ENCODE results near the gene NBL1.
"Not testable (repeated sequence)": the region's sequence is repeated elsewhere in the genome, so short reads cannot be mapped to it uniquely, and the experiment has no call there.

The NBL1 gene

DNA sequence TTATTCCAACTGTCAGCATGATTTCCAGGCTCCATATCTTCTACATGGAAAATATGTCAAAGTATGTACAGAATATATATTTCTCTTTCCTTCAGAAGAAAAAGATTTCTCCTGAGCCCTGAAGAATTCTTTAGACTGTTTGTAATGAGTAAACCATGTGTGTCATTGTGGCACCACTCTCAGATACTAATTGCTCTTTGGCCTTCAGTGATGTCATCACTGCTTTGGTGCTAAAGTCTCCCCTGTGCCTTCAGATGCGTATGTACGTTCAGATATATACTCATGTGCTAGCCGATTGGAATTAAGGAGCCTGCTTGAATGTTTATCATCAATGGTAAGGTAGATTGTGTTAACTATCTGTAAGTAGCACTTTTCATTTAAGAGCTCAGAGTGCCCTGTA, 20.6 kb upstream of the NBL1 start:
- DNase-seq, result no peak

DNA sequence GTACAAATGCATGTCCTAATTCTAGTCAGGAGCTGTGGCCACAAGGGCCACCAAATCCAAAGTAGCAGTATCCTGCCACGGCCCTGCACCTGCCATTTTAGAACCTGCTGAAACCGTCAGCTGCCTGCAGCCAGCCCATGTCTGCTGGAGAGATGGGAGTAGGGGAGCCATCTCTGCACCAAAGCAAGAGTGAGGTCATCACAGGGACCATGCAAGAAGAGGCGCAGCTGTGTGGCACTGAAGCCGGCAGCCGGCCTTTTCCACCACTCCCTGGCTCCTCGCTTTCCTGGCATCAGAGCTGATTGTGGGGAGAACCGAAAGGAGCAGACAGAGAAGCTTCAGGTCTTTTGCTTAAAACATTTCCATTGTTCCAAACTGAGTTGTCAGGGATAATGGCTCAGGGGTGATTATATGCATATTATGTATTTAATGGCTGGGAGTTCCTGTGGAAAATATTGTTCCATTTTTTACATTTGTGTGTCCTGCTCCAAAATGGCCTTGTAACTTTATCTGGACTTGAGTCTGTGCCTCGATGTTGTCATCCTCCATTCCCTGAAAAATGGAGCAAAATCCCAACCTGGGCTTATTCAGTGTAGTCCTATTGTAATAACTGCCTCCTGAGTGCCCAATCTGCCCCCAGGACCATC, 18.7 kb upstream of the NBL1 start:
- no peak for DNase-seq

DNA sequence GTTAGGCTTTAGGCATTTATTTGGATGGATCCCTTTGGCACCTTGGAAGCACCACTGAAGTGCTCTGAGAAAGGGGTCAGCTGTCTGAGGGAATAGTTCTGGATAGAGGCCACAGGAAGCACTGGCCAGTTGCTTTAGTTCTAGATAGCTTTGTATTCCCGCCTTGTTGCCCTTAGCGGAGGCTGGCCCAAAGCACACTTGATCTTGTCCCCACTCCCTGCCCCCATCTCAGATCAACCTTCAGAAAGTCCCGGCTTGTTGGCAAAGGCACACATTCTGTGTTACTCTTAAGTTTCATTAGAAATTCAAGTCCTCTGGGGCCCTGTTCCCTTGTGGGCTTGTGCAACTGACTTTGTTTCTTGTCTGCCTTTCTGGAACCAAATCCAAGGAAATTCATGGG, 15.2 kb upstream of the NBL1 start:
- no peak for DNase-seq

DNA sequence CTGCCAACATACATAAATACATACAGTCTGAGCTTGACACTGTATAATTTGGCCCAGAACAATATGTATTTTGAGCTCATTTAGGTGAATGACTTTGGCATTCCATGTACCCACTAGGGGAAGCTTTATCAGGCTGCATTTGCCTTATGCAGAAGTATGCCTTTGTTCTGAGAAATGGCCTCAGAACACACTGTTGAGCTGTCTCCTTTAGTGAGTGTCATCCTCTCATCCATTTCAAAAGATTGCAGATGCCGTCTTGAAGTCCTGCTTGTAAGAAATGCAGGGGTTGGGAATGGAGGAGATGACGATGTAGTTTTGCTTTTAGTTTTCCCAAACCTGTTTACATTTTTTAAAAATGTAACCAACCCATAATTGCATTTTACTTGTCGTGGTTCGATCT, 14.8 kb upstream of the NBL1 start:
- no peak for DNase-seq

DNA sequence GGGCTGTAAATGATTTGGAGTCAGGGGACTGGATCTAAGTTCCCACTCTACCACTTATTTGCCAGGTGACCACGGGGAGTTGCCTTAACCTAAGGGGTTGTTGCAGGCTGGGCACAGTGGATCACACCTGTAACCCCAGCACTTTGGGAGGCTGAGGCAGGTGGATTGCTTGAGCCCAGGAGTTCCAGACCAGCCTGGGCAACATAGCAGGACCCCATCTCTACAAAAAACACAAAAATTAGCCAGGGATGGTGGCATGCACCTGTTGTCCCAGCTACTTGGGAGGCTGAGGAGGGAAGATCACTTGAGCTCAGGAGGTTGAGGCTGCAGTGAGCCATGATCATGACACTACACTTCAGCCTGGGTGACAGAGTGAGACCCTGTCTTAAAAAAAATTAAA, 13.9 kb upstream of the NBL1 start:
- DNase-seq, result not testable (repeated sequence)

DNA sequence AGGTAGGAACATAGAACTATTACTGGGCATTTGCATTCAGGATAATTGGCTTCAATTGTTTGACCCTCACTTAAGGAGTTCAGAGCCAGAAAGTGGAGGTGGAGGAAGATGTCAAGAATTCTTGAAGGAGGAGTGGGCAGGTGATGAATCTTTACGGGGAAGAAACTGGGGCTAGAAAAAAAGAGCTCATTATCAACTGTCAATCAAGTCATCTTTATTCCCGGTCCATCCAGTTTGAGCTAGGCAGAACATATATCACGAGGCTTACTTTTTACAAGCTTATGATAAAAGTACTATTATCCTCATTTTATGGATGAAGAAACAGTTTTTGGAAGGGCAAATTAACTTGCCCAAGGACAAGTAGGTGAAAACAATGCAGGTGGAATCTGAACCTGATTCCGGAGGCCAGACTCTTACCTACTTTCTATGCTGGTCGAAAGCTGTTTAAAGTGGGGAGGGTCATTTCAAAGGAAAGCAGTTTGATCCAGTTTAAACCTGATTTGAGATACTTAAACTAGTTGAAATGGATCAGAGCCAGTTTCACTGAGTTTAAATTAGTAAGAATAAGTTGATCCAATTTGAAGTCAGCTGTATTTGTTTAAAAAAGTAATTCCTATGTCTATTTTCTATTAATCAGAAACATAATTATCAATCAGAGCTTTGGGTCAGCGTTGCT, 13.3 kb upstream of the NBL1 start:
- no peak for DNase-seq

DNA sequence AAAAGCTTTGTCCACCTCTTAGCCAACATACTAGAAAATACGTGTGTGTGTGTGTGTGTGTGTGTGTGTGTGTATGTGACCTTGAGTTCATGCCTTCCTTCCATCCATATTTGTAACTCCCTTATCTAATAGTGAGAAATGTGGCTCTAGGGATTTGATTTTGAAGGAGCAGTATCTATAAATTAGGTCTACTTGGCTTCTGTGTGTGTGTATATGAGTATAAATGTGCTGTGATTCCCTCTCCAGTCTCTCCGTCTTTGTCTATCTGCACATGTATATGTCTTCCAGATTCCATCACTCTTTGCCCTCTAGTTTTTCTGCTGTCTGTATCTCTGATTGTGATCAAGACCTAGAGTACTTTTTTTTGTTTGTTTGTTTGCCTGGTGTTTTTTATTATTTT, 11.9 kb upstream of the NBL1 start:
- DNase-seq, result no peak

DNA sequence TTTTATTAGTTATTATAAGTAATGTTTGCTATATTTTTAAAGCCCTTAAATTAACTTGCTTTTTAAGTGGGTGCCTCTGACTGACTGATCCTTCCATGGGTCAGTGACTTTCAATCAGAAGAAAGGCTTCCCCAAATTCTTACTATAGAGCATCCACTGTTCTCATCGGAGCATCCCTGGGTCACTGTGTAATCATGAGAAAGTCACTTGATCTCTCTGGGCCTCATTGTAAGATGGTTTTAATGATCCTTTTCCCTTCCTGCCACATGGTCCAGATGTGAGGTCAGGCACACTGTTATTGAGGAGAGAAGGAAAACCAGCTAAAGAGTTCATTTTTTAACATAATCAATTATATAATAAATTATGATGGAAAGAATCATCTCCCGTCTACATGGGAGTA, 11.0 kb upstream of the NBL1 start:
- DNase-seq, result no peak

DNA sequence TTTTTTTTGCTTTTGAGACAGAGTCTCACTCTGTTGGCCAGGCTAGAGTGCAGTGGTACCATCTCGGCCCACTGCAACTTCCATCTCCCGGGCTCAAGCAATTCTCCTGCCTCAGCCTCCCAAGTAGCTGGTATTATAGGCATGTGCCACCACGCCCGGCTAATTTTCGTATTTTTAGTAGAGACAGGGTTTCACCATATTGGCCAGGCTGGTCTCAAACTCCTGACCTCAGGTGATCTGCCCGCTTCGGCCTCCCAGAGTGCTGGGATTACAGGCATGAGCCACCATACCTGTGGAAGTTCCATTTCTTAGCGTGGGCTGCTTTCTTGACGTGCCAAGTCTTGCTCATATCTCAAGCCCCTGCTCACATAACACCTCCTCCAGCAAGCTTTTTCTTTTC, 9.0 kb upstream of the NBL1 start:
- not testable (repeated sequence) for DNase-seq

DNA sequence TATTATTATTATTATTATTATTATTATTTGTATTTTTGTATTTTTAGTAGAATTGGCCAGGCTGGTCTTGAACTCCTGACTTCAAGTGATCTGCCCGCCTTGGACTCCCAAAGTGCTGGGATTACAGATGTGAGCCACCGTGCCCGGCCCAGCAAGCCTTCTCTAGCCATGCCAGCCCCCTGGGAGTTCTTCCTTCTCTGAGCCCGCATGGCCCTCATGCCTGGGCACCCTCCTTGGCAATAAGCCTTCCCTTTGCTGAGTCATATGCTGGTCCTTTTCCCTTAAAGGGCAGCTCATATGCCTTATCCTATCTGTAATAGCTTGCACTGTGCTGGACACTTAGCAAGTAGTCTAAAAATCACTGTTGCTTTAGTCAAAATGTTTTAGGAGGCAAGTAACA, 8.5 kb upstream of the NBL1 start:
- DNase-seq, result no peak

DNA sequence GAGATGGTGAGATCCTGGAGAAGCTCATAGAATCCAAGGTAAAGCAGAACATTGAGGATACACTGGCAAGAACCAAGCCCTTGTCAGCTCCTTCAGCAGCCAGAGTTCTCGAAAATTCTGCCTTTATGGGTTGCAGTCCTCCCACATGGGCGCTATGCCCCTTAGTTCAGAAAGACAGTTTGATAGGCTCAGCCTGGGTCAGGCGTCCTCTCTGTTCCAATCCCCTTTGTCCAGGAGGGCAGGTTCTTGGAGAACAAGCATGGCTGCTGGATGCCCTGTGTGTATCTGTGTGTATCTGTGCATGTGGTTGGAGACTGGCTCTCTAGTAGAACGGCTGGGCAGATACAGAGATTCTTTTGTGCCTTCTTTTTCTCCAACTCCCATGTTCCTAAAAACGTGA, 8.0 kb upstream of the NBL1 start:
- no peak for DNase-seq

DNA sequence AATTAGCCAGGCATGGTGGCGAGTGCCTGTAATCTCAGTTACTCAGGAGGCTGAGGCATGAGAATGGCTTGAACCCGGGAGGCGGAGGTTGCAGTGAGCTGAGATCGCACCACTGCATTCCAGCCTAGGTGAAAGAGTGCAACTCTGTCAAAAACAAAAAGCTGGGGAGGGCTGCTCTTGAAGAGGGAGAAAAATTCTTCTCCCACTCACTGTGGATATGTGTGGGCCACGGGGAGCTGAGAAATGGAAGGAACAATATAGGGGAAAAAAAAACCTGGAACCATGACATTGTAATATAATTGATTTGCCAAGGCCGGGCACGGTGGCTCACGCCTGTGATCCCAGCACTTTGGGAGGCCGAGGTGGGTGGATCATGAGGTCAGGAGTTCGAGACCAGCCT, 7.4 kb upstream of the NBL1 start:
- not testable (repeated sequence) for DNase-seq

DNA sequence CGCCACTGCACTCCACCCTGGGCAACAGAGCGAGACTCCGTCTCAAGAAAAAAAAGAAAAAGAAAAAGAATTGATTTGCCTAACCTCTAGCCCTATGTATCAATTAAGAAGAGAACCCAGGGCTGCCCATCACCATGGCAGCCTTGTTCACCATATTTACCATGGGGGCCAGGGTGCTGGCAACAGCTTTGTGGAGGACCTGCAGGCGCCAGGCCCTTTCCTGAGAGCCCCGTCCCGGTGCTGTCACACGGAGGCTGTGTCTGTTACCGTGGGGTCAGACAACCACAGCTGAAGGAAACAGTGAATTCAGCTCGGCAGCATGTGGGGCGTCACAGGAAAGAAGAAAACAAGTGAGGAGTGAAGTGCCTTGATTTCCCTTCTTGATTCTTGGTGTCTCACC, 6.5 kb upstream of the NBL1 start:
- DNase-seq, result no peak

DNA sequence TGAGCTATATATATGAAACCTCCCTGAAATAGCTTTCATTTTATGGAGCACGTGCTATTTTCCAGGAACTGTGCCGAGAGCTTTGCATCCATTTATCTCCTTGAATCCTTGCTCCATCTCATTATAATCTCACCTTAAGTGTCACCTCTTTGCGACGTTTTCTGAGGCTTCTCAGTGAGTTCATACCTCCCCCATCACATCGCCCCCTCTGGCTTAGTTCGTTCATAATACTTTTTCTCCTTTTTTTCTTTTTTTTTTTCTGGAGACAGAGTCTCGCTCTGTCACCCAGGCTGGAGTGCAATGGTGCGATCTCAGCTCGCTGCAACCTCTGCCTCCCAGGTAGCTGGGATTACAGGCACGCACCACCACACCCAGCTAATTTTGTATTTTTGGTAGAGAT, 4.9 kb upstream of the NBL1 start:
- DNase-seq, result not testable (repeated sequence)

DNA sequence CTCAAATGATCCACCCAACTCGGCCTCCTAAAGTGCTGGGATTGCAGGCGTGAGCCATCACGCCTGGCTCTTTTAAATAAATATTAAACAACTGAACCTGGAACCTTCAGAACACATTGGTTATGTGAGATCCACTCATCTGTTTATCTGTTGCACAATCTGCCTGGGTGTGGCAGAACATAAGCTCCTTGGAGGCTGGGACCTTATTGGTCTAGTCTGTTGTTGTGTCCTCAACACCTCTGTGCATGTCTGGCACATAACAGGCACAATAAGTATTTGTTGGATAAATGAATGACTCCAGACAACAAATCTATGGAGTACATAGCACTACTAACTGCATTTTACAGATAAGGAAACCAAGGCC, 4.1 kb upstream of the NBL1 start:
- DNase-seq, result no peak

DNA sequence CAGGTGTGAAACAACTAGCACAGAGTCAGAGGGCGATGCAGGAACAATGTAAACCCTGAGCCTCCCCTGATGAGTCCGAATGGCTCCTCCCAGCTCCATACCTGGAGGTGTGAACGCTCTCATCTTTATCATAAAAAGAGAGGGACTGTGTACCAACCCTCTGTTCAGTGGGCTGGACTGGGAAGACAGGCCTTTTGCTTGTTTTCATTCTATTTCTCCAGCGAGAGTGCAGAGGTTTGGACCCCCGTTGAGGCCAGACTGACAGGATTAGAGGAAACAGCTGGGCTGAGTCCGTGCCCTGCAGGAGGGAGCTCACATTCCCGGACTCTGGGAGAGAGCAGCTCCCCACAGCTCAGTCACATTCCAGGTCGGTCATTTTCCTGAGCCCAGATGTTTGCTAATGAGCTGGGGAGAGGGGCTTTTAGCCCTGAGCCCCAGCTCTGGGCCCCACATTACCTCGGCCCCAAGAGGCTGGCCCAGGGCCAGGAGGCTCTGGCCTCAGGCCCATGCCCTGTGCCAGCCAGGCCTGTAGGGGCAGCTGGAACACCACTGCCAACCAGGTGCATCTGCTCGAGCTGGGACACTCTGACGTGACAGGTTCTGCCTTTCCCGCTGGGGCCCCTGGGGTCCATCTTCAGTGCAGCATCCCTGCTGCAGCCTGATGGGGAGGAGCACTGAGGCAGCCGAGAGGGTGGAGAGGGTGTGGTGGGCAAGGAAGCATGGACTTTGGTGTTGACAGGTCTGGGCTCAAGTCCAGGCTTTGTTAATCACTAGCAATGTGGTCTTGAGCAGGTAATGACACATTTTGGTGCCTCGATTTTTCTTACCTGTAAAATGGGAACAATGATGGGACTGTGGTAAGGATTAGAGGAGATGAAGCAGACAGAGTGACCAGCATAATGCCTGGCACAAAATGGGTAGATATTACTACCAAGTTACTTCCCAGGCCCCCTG, 3.5 kb upstream of the NBL1 start:
- peak; percentile 58 for DNase-seq

DNA sequence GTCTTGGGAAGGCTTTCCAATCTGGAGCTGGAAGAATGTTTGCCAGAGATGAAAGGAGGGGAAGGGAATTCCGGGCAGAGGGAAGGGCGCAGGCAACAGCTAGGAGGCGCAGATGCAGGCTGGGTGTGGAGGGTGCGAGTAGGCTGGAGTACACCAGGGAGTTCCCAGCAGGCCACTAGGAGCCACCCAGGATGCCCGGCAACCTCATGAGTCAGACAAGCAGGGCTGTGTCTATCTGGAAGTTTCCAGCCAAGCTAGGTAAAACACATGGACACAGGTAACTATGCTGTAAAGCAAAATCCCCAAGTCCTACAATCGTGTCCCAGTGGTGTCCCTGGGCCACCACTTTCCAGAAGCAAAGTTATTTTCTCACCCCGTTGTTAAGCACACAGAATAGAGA, 990 bp upstream of the NBL1 start:
- DNase-seq, result no peak

DNA sequence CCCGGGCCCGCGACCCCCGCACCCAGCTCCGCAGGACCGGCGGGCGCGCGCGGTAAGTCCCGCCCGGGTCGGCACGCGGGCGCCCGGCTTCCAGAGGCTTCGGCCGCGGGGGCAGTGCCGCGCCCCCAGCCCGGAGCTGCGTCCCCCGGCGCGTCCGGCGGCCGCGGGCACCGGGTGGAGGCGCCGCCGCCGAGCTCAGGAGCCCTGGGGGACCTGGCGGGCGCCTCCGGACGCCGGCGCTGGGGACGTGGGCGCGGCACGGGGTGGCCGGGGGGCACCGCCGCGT, 227 bp downstream of the NBL1 start:
- DNase-seq, result no peak

DNA sequence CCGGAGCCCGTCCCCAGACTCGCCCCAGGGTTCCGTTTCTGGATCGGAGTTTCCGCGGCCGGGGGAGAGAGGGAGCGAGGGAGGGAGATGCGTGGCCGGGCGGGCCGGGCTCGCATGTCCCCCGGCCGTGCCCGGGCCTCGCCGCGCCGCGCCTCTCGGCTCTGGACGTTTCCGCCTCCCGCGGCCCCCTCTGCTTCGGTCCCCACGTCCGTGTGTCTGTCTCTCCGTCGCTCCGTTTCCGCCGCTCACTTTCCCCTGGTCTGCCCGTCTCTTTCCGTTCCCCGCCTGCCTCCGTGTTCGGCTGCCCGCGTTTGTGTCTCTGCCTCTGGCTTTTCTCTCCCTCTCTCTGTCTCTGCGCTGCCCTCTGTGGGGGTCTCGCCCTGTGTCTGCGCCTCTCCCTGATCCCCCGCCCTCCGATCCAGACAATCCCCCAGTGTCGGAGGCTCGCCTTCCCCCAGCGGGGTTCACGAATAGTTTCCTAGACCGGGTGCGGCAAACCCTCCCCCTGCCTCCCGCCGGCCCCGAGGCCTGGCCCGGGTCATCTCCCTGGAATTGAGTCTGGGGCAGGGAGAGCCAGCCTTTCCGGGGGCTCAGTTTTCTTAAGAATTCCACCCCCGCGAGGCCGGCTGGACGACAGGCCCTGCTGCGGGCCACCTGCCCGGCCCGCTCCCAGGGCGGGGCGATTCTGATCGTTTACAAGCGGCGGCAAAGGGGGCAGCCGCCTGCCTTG, 735 bp downstream of the NBL1 start:
- DNase-seq, result peak; percentile 40

DNA sequence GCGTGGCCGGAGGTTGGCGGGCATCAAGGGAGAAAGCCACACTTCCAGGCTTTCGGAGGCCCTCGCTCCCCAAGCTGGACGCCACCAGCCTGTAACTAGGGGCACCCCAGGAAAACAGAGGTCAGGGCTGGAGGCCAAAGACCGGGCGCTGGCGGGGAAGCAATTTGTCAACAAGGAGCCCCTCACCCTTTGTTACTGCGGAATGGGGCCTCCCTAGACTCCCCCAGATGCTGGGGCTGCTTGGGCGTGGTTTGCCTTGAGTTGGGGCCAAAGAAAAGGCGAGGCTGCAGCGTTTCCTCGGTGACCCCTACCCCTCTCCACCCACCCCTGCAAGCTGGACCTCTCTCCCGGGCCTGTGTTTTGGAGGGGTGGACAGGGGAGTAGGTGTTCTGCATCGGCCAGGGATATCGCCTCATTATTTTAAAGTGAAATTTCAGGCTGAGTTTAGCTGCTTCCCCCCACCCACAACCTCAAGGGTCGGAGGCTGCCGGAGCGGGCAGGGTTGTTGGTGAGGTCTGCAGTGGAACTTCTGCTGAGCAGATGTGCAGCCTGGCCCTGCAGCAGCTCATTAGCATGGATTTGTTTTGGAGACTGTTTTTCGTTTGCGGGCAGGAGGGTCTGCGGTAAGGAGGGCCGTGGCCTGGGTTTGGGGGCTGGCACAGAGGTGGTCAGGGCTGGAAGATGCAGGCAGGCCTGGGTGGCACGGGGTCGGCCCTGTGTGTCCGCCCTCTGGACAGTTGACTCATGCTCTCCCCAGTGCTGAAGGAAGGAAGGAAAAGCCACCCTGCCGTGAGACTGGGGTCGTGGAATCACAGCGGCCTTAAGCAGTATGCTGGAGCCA, 1.5 kb downstream of the NBL1 start:
- no peak for DNase-seq

DNA sequence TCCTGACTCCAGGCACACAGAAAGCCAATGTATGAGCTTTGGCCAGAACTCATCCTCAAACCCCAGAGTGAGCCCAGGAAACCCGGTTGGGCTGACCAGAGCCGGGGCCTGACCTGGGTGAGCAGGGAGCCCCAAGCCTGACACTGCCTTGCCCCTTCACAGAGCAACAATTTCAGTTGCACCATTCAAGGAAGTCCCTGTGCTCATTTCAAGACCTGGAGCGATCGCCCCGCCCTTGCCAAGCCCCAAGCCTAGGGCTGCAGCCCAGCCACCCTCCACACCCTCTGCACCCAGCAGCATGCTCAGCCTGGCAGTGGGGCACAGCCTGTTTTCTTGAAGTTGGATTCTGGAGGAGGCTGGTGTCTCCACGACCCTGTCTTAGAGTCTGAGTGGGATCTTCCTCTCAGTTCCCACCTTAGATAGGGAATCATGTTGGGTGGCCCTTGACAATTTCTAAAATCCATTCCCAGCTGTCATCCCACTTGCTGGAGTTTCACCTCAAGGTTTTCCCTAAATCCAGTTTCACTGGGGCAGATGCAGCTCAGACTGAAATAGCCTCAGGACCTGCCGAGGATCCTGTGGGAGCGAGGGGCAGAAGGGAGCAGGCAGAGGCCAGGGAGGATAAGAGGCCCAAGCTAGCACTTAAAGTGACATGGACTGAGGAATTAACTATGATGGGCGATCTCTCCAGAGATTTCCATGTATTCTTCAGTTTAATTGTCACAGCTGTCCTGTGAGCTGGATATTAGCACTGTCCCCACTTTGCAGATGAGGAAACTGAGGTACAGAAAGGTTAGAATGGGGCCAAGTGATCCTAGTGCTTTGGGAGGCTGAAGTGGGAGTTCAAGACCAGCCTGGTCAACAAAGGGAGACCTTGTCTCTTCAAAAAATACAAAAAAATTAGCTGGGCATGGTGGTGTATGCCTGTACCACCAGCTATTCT, 2.5 kb downstream of the NBL1 start:
- no peak for DNase-seq

All from DMS79 treated with DMSO at 0.1 percent for 48 hours (cell line).